ENCODE results near the gene NR4A3.

DNA sequence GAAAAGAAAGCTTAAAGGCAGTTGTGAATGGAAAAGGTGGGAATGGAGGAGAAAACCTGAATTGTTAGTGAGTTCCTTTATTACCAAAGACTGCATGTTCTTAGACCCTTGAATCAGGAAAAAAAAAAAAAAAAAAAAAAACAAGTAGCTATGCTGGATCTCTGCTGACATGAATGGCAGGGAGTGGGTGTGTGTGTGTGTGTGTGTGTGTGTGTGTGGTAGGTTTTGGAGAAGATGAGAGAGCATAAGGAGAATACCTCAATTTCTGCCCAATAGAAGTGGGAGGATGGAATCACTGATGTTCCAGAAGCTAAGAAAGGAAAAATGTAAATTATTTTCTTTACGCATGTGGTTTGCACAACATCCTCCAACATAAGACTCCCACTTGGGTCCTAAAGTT, 25.5 kb upstream of the NR4A3 start:
- TF ChIP-seq EZH2 (IDR thresholded peaks at IDR 0.05; ENCODE audit: low read depth, unreplicated experiment) (no peak), CREB1 (CRISPR knock-in tag; IDR thresholded peaks at IDR 0.05; ENCODE audit: low read depth) (no peak), NANOG (IDR thresholded peaks at IDR 0.05; ENCODE audit: borderline replicate concordance) (no peak), POLR2AphosphoS5 (IDR thresholded peaks at IDR 0.05; ENCODE audit: low read depth) (no peak), ZNF114 (CRISPR knock-in tag; IDR thresholded peaks at IDR 0.05) (no peak), EZH2phosphoT487 (IDR thresholded peaks at IDR 0.05; ENCODE audit: unreplicated experiment) (no peak), JUNB (IDR thresholded peaks at IDR 0.05; ENCODE audit: unreplicated experiment) (no peak), ZNF331 (CRISPR knock-in tag; IDR thresholded peaks at IDR 0.05; ENCODE audit: low read depth) (no peak), STAT1 (IDR thresholded peaks at IDR 0.05; ENCODE audit: unreplicated experiment) (no peak)
- TF ChIP-seq, protein P1, sequence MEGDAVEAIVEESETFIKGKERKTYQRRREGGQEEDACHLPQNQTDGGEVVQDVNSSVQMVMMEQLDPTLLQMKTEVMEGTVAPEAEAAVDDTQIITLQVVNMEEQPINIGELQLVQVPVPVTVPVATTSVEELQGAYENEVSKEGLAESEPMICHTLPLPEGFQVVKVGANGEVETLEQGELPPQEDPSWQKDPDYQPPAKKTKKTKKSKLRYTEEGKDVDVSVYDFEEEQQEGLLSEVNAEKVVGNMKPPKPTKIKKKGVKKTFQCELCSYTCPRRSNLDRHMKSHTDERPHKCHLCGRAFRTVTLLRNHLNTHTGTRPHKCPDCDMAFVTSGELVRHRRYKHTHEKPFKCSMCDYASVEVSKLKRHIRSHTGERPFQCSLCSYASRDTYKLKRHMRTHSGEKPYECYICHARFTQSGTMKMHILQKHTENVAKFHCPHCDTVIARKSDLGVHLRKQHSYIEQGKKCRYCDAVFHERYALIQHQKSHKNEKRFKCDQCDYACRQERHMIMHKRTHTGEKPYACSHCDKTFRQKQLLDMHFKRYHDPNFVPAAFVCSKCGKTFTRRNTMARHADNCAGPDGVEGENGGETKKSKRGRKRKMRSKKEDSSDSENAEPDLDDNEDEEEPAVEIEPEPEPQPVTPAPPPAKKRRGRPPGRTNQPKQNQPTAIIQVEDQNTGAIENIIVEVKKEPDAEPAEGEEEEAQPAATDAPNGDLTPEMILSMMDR (conservative IDR thresholded peaks at IDR 0.05; ENCODE audit: low read depth in 2 of 2): no peak
- TF ChIP-seq, protein P2, sequence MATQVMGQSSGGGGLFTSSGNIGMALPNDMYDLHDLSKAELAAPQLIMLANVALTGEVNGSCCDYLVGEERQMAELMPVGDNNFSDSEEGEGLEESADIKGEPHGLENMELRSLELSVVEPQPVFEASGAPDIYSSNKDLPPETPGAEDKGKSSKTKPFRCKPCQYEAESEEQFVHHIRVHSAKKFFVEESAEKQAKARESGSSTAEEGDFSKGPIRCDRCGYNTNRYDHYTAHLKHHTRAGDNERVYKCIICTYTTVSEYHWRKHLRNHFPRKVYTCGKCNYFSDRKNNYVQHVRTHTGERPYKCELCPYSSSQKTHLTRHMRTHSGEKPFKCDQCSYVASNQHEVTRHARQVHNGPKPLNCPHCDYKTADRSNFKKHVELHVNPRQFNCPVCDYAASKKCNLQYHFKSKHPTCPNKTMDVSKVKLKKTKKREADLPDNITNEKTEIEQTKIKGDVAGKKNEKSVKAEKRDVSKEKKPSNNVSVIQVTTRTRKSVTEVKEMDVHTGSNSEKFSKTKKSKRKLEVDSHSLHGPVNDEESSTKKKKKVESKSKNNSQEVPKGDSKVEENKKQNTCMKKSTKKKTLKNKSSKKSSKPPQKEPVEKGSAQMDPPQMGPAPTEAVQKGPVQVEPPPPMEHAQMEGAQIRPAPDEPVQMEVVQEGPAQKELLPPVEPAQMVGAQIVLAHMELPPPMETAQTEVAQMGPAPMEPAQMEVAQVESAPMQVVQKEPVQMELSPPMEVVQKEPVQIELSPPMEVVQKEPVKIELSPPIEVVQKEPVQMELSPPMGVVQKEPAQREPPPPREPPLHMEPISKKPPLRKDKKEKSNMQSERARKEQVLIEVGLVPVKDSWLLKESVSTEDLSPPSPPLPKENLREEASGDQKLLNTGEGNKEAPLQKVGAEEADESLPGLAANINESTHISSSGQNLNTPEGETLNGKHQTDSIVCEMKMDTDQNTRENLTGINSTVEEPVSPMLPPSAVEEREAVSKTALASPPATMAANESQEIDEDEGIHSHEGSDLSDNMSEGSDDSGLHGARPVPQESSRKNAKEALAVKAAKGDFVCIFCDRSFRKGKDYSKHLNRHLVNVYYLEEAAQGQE (IDR thresholded peaks at IDR 0.05; ENCODE audit: unreplicated experiment): no peak
- TF ChIP-seq, protein P3, sequence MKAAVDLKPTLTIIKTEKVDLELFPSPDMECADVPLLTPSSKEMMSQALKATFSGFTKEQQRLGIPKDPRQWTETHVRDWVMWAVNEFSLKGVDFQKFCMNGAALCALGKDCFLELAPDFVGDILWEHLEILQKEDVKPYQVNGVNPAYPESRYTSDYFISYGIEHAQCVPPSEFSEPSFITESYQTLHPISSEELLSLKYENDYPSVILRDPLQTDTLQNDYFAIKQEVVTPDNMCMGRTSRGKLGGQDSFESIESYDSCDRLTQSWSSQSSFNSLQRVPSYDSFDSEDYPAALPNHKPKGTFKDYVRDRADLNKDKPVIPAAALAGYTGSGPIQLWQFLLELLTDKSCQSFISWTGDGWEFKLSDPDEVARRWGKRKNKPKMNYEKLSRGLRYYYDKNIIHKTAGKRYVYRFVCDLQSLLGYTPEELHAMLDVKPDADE (IDR thresholded peaks at IDR 0.05): no peak
- TF ChIP-seq, protein P4, sequence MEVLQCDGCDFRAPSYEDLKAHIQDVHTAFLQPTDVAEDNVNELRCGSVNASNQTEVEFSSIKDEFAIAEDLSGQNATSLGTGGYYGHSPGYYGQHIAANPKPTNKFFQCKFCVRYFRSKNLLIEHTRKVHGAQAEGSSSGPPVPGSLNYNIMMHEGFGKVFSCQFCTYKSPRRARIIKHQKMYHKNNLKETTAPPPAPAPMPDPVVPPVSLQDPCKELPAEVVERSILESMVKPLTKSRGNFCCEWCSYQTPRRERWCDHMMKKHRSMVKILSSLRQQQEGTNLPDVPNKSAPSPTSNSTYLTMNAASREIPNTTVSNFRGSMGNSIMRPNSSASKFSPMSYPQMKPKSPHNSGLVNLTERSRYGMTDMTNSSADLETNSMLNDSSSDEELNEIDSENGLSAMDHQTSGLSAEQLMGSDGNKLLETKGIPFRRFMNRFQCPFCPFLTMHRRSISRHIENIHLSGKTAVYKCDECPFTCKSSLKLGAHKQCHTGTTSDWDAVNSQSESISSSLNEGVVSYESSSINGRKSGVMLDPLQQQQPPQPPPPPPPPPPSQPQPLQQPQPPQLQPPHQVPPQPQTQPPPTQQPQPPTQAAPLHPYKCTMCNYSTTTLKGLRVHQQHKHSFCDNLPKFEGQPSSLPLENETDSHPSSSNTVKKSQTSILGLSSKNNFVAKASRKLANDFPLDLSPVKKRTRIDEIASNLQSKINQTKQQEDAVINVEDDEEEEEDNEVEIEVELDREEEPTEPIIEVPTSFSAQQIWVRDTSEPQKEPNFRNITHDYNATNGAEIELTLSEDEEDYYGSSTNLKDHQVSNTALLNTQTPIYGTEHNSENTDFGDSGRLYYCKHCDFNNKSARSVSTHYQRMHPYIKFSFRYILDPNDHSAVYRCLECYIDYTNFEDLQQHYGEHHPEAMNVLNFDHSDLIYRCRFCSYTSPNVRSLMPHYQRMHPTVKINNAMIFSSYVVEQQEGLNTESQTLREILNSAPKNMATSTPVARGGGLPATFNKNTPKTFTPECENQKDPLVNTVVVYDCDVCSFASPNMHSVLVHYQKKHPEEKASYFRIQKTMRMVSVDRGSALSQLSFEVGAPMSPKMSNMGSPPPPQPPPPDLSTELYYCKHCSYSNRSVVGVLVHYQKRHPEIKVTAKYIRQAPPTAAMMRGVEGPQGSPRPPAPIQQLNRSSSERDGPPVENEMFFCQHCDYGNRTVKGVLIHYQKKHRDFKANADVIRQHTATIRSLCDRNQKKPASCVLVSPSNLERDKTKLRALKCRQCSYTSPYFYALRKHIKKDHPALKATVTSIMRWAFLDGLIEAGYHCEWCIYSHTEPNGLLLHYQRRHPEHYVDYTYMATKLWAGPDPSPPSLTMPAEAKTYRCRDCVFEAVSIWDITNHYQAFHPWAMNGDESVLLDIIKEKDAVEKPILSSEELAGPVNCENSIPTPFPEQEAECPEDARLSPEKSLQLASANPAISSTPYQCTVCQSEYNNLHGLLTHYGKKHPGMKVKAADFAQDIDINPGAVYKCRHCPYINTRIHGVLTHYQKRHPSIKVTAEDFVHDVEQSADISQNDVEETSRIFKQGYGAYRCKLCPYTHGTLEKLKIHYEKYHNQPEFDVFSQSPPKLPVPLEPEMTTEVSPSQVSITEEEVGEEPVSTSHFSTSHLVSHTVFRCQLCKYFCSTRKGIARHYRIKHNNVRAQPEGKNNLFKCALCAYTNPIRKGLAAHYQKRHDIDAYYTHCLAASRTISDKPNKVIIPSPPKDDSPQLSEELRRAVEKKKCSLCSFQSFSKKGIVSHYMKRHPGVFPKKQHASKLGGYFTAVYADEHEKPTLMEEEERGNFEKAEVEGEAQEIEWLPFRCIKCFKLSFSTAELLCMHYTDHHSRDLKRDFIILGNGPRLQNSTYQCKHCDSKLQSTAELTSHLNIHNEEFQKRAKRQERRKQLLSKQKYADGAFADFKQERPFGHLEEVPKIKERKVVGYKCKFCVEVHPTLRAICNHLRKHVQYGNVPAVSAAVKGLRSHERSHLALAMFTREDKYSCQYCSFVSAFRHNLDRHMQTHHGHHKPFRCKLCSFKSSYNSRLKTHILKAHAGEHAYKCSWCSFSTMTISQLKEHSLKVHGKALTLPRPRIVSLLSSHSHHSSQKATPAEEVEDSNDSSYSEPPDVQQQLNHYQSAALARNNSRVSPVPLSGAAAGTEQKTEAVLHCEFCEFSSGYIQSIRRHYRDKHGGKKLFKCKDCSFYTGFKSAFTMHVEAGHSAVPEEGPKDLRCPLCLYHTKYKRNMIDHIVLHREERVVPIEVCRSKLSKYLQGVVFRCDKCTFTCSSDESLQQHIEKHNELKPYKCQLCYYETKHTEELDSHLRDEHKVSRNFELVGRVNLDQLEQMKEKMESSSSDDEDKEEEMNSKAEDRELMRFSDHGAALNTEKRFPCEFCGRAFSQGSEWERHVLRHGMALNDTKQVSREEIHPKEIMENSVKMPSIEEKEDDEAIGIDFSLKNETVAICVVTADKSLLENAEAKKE (CRISPR knock-in tag; IDR thresholded peaks at IDR 0.05): no peak

Measured in GM23338 (cell line).